Stimulated activated CD8-positive, alpha-beta memory T cell treated with anti-CD3 and anti-CD28 coated beads, Interleukin-2, amount 100 ng/mL, for 48 hours (primary cell): ENCODE measurements around the gene SLC16A9.

Source experiments
- DNase-seq, 2 donors: peaks; one replicate each; pipeline ENCODE4 v3.0.0-alpha.2; 2020; ENCODE audit warnings: low read depth in 2 of 2

The SLC16A9 gene

DNA sequence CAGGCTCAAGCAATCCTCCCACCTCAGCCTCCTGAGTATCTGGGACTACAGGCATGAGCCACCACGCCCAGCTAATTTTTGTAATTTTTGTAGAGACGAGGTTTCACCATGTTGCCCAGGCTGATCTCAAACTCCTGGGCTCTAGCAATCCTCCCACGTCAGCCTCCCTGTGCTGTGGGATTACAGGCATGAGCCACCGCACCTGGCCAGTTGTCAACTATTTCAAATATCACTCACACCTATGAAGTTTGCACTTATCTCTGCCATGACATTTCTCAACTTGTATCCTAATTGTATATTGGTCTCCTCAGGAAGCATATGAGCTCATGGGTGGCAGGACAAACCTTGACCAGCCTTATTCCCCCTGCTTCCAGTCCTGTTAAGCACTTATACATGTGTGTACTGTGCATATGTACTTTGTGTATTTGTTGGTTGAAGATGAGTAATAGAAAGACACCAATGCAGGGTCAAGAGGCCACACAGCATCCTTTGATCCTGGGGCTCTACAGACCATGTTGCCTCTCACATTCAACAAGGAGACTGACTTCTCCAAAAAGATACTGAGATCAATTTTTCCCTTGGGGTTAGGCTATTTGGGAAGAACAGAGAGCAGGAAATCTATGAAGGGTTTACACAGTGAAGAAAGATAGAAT lies 82.2 kb downstream of the SLC16A9 start:
- no peak for DNase-seq

DNA sequence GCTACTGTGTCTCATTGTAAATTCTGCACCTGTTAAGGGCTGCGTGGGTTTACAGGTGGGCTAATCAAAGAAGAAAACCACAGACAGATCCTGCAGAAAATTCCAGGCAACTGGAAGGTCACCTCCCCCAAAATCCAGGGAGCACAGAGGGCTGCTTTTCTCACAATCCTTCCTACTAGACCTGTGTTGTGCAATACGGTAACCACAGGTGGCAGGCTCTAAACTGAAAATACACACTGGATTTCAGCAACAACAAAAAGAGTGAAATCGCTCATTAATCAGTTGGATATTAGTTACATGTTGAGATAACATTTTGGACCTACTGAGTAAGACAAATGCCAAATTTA lies 83.2 kb downstream of the SLC16A9 start:
- no peak for DNase-seq

DNA sequence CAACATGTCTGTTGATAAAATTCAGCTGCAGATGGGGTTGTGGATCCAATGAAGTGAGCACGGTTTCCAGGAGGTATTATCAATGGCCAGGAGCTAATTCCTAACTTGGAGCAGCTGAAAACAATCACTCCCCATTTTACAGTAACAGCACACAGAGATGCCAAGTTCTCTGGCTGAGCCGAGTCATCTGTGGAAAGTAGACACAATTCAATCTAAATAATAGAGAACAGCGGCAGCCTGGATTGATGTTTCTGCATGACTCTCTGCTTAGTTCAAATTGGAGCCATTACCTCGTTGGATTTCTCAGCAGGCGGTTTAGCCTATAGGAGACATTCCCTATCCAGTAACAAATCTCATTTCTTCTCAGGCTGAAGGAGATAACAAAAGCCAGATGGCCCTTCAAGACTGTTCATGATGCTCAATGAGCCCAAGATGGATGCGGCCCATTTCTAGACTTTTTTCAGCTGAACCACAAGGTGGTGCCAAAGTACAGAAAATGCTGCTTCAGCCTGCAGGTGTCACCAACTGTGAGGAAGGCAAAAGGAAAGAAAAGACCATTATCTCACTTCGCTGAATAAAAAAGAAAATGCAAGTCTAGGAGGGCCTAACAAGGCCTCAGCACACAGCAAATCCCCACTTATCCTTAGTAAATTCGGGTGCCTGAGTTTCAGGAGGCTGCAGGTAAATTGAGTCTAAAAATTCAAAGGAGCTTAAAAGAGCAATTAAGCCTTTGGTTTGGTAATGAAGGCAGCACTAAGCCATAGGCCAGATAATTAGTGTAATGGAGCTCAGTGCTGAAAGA lies 83.7 kb downstream of the SLC16A9 start:
- no peak for DNase-seq

DNA sequence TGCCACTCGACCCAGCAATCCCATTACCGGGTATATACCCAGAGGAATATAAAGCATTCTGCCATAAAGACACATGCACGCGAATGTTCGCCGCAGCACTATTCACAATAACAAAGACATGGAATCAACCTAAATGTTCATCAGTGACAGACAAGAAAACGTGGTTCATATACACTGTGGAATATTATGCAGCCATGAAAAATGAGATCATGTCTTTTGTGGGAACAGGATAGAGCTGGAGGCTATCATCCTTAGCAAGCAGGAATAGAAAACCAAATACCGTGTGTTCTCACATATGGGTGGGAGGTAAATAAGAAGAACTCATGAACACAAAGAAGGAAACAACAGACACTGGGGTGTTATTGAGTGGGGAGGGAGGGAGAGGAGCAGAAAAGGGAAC lies 84.7 kb downstream of the SLC16A9 start:
- no peak for DNase-seq

DNA sequence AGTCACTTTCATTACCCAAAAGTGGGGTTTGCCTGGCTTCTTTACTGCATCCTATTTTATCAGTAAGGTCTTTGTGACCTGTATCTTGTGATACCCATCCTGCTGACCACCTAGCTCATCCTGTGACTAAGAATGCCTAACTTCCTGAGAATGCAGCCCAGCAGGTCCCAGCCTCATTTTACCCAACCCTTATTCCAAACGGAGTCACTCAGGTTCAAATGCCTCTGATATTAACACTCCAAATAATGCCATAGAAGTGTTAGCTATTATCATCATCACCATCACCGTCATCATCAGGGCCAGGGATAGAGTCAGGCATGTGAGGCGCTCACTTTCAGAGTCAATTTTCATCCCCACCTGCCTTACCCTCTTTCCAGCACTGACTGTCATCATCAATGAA lies 85.5 kb downstream of the SLC16A9 start:
- no peak for DNase-seq

DNA sequence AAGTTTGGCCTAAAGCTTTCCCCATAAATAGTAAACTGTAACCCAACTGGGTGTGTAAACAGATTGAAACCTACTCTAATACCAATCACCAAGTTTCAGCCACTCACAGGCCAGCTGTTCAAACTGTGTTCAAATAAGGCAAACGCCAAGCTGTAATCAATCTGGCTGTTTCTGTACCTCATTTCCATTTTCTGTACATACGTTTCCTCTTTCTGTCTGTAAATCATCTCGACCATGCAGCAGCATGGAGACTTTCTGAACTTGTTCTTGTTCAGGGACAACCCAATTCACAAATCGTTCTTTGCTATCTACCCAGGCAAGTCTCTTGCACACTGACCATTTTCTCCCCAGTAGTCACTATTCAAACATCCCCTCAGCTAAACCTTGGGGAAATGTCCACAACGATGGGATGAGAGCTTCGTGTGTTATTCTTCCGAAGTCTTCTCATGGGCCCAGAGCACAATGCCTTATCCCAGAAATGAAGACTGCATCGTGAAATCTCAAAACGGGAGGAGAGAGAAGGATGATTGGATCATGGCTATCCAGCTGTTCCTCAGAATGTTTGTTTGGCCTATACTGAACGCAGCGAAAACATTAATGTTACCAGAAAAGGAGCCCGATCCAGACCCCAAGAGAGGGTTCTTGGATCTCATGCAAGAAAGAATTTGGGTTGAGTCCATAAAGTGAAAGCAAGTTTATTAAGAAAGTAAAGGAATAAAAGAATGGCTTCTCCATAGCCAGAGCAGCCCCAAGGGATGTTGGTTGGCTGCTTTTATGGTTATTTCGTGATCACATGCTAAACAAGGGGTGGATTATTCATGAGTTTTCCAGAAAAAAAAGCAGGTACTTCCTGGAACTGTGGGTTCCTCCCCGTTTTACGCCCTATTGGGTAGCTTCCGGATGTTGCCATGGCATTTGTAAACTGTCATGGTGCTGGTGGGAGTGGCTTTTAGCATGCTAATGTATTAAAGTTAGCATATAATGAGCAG lies 86.2 kb downstream of the SLC16A9 start:
- no peak for DNase-seq

DNA sequence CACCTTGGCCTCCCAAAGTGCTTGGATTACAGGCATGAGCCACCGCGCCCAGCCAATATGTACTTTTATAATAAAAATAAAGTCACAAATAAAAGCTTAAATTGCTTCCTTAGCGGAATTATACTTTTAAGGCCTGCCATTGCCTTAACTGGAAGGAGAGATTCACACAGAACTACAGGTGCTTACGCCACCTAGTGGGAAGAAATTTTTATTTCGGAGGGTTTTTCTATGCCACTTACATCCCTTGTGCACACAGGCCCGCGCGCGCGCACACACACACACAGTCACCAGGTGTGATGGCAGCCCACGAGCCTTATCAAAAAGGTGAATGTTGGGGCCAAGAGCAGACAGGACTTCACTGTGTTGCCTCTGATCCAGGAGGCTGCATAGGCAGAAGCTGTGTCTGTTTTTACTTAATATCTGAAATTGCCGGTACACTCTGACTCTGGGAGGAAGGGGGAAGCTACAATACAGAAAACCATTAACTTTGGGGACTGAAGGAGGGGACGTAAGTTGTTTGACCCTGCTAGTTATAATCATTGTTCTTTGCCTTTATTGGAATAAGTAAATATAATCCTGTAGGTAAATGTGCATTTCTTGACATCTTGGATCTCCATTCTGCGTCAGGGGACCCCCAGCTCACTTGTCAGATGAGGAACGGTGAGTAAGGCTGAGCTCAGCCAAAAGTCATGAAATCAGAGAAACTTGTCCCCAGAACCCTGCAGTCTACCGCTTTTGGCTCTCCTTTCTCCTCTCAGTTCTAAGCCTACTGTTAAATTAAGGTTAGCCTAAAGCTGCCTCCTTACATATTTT lies 87.1 kb downstream of the SLC16A9 start:
- peak in 1 of 2 donors; percentile 4 for DNase-seq

DNA sequence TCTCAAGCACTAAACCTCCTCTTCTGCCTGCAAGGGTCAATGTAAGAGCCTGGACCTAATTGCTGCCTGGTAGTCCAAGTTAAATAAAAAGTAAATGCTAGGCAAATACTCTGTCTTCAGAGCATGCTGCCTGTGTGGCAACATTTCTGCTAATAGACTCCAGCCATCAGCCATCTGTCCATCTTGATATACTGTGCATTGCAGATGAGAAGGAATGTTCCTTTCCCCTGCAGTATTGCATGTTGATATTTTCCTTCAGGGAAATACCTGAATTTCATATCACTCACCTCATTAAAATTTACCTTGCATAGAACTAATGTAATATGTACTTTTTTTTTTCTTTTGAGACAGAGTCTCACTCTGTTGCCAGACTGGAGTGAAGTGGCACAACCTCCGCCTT lies 87.9 kb downstream of the SLC16A9 start:
- DNase-seq, result no peak

DNA sequence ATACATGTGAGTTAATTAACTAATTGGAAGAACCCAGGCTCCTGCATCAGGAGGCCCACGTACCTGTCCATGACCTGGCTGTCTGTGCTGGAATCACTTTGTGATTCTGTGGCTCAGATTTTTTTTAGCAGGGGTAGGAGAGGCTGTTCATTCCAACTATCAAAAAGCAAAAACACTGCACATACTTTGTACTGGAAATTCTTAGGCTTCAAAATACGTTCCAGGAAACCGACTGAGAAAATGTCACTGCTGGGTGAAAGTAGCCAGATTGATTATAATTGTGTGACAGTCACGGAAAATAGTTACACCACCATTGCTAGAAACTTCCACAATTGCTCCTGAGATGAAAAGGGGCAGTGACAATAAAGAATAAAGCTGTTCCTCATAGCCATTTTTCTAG lies 91.0 kb downstream of the SLC16A9 start:
- DNase-seq, result no peak

DNA sequence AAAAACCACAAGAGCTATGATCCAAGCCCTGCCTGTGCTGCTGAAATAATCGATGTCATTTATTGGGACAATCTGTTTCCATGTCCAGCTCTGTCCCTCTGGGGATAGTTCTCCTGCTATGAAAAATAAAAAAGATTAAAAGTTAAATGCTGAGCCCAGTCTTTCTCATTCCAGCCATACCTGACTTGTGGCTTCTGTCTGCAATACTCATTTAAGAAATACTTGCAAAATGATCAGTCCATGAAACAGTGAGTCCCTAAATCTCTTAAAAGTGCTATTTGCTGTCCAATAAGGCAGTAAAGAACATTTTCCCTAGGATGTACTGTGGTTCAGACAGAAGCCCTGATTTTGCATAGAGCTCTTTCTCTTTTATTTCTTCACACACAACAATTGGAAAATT lies 91.7 kb downstream of the SLC16A9 start:
- DNase-seq, result no peak

DNA sequence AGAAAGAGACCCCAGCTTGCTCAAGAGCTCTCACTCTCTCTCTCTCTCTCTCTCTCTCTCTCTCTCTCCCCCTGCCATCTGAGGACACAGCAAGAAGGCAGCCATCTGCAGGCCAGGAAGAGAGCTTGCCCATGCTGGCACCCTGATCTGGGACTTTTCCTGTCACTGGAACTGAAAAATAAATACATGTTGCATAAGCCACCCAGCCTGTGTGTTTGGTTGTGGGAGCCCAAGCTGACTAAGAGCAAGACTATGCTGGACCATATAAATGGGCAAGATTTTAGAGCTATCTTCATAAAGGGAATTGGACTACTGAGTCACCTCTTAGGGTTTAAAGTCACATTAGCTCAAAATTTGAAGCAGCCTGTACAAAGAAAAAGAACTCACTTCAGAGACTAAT lies 98.6 kb downstream of the SLC16A9 start:
- DNase-seq, result no peak

DNA sequence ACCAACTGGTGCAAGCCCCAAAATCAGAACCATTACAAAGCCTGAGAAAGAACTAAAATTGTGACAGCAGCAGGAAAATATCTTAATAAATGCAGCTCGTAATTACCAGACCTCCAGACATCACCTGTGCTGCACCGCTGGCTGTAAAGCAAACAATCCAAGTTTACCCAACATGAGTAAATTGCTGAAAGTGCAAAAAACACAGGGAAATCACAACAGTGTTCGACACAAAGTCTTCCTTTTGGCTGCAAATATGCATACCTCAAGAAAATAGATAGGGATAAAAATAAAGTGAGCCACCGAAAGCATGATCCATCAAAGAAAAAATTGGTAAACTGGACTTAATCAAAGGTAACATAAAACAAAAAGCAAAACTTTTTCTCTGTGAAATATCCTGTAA lies 101.7 kb downstream of the SLC16A9 start:
- no peak for DNase-seq

DNA sequence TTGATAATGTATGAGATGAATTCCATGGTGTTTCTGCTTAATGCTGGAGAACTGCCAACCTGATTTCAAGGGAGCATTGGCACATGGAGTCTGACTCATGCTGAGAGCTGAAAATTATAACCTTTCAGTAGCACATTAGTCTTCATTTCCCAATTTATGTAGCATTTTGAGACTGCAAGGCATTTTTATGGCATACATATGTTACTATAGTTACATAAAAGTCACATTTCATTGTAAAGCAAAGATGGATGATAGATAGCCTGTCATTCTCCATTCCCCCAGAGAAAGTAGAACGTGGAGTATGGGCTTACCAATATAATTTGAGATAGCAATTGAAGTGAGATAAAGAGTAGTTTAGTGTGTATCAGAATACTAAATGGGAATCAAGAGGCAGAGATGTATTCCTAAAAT lies 103.1 kb downstream of the SLC16A9 start:
- DNase-seq, result no peak

DNA sequence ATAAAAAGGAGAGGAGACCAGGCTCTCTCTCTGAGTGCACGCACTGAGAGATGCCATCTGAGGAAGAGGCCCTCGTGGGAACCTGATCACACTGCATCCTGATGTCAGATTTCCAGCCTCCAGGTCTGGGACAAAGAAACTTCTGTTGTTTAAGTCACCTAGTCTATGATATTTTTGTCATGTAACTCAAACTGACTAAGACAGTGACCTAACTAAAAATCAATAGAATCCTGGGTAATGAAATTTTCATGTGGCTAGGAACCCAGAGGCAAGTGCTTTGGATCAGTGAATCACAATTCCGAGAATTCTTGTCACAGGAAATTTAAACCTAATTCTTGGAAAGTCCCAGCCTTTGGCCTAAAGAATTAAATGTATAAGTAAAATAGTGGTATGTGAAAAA lies 107.7 kb downstream of the SLC16A9 start:
- DNase-seq, result no peak
